GM12892 (cell line): ENCODE results near the gene RGS2.

Source experiments
- POLR2AphosphoS5 ChIP-seq: IDR thresholded peaks from 2 replicates; pipeline ENCODE4 v1.6.1; 2011; ENCODE audit warnings: low read depth, low read length, control low read depth
- TAF1 ChIP-seq: IDR thresholded peaks from 2 replicates; pipeline ENCODE4 v1.6.1; 2011; ENCODE audit warnings: low read depth, mild to moderate bottlenecking, control low read depth, low read length, borderline replicate concordance

- TF ChIP-seq POLR2AphosphoS5: peak; percentile 90
- peak; percentile 90 for TF ChIP-seq TAF1
Measured at GRCh38 chr1:192808518-192809306, at the start of gene RGS2.
